Tibial nerve (tissue), 4 donors: Measurements from ENCODE around the gene GCK. TPM values are rescaled to one million over a fixed set of nuclear protein-coding genes. Genes with fewer than 3 reads are reported as not detected.

Experiments
- DNase-seq, 2 donors: peaks; one replicate each; pipeline ENCODE4 v3.0.0-alpha.2; 2019; ENCODE audit warnings: low spot score in 2 of 2
- H3K27ac ChIP-seq, 4 donors: fragments of 200-600 bp; sonication (generic) in 3 of 4; one replicate each; pipeline ENCODE4 v1.5.1; 2017 to 2019; ENCODE audit warnings: mild to moderate bottlenecking in 1 of 4
- H3K27me3 ChIP-seq, 2 donors: fragments of 200-600 bp; sonication (generic) in 1 of 2; one replicate each; pipeline versions ENCODE4 v1.5.1 to v1.6.0; 2017 to 2019
- H3K36me3 ChIP-seq, 3 donors: fragments of 200-600 bp; sonication (generic); one replicate each; pipeline ENCODE4 v1.5.1; 2018 to 2019
- H3K4me1 ChIP-seq, 4 donors: fragments of 200-600 bp; sonication (generic) in 3 of 4; one replicate each; pipeline ENCODE4 v1.5.1; 2017 to 2019
- H3K4me3 ChIP-seq, 4 donors: fragments of 200-600 bp; sonication (generic) in 3 of 4; one replicate each; pipeline ENCODE4 v1.5.1; 2017 to 2019; ENCODE audit warnings: mild to moderate bottlenecking in 1 of 4, moderate library complexity in 1 of 4
- H3K9me3 ChIP-seq, 4 donors: fragments of 200-600 bp; sonication (generic) in 3 of 4; one replicate each; pipeline ENCODE4 v1.5.1; 2017 to 2019
- EP300 ChIP-seq, 2 donors: sonication (generic); formaldehyde crosslinking; IDR thresholded peaks; one replicate each; pipeline ENCODE4 v1.6.1; 2017; ENCODE audit warnings: antibody characterized with exemption in 2 of 2, mild to moderate bottlenecking in 1 of 2
- POLR2A ChIP-seq, 2 donors: fragments of 450-650 bp; IDR thresholded peaks; one replicate each; pipeline ENCODE4 v1.6.1; 2017; ENCODE audit warnings: antibody characterized with exemption in 2 of 2, mild to moderate bottlenecking in 2 of 2, moderate library complexity in 2 of 2
- WGBS, 2 donors: methylation state at CpG; one replicate each; pipeline ENCODE4 v1.1.5; 2018; 5-methylcytosine and 5-hydroxymethylcytosine counted together
- total RNA-seq, 4 donors: library from RNA; depleted of rRNA; stranded (reverse); fragments of >200 nt; gene quantifications; one replicate each; pipeline ENCODE4 v1.1.0, GENCODE V29; 2016
- TF ChIP-seq, protein P1 (sequence below), 5 experiments: fragments of 200-600 bp in 3 of 5; fragments of 450-650 bp in 2 of 5; sonication (generic) in 3 of 5; IDR thresholded peaks; one replicate each; pipeline ENCODE4 v1.5.1; 2016 to 2019; ENCODE audit warnings: antibody characterized with exemption in 5 of 5, mild to moderate bottlenecking in 3 of 5, moderate library complexity in 2 of 5

The GCK gene
- total RNA-seq, 4 donors from 2014 or later = 2.3 to 3.0 (median 2.4) TPM; not detected in 1

DNA sequence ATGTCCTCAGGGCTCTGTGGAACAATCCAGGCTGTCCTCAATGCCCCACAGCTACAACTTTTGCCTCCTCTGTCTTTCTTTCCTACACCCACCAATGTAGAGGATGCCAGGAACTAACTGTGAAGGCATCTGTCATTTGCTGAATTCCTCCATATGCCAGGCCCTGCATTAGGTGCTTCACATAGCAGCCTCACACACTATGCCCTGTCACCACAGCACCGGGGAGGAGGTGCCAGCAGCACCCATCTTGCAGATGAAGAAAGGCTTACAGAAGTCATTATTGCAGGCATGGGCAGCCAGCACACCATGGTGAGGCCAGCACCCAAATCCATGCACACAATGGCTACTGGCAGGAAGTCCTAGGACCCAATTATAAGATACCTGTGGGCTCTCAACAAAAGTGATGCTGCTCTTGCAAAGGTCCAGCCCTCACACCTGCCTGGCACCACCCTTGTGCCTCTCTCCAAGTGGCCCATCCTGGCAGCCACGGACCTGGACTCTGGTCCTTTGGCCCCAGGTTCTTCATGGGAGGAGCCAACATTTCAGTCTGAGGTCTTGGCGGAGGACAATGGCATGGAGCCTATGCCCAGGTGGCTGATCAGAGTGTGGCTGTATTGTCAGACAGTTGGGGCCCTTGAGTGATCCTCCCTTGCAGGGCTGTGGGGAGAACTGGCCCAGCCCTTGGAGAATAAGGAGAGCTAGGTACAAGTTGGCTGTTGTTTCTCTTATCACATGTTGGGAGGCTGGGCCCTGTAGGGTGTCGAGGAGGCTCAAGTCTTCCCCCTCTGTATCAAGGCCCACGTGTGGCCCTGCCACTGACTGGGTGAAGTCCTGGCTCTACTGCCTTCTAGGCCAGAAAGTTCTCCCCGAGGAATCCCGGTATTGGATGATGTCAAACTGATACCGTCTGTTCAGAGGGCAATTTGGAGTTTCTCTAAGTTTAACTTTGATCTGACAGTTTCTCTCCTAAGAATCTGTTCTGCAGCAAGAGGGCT lies 33.8 kb downstream of the GCK start:
- WGBS, 2 donors = 82 to 85% methylated on average over 8 of the region's 8 CpGs
- no peaks in the 10 kb centered on the region for H3K27me3 ChIP-seq
- H3K36me3 ChIP-seq = no peaks in the 10 kb centered on the region
- no peak overlapping the region for H3K4me3 ChIP-seq
- no peak for DNase-seq
- no peaks in the 10 kb centered on the region for H3K9me3 ChIP-seq
- H3K4me1 ChIP-seq = no peaks in the 10 kb centered on the region
- TF ChIP-seq EP300 (IDR thresholded peaks at IDR 0.05) (no peak), POLR2A (IDR thresholded peaks at IDR 0.05) (no peak)
- no peak overlapping the region for H3K27ac ChIP-seq

DNA sequence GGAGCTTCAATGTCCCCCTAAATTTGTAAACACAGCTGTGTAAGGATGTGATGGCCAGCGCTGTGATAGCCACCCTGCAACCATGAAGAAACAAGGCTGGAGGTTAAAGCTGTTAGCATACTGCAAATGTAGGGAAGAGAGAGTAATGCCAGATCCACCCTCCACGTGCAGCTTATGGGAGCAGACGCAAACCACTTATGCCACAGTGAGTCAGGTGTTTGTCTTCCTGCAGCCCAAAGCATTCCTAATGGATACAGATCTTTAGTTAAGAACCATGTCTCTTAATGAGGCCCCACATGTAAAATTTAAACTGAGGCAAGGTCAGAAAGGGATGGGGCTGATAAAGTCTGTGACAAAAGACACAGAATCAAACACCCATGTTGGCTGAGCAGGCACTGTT lies 34.5 kb downstream of the GCK start:
- WGBS, 2 donors = 75 to 77% methylated on average over 3 of the region's 3 CpGs
- Histone ChIP-seq H3K9me3 (no peaks in the 10 kb centered on the region), H3K4me3 (no peak overlapping the region), H3K4me1 (no peaks in the 10 kb centered on the region), H3K36me3 (no peaks in the 10 kb centered on the region), H3K27me3 (no peaks in the 10 kb centered on the region), H3K27ac (no peak overlapping the region)
- TF ChIP-seq EP300 (IDR thresholded peaks at IDR 0.05) (no peak), POLR2A (IDR thresholded peaks at IDR 0.05) (no peak)
- TF ChIP-seq, protein P1, sequence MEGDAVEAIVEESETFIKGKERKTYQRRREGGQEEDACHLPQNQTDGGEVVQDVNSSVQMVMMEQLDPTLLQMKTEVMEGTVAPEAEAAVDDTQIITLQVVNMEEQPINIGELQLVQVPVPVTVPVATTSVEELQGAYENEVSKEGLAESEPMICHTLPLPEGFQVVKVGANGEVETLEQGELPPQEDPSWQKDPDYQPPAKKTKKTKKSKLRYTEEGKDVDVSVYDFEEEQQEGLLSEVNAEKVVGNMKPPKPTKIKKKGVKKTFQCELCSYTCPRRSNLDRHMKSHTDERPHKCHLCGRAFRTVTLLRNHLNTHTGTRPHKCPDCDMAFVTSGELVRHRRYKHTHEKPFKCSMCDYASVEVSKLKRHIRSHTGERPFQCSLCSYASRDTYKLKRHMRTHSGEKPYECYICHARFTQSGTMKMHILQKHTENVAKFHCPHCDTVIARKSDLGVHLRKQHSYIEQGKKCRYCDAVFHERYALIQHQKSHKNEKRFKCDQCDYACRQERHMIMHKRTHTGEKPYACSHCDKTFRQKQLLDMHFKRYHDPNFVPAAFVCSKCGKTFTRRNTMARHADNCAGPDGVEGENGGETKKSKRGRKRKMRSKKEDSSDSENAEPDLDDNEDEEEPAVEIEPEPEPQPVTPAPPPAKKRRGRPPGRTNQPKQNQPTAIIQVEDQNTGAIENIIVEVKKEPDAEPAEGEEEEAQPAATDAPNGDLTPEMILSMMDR (IDR thresholded peaks at IDR 0.05) = no peak
- no peak for DNase-seq

DNA sequence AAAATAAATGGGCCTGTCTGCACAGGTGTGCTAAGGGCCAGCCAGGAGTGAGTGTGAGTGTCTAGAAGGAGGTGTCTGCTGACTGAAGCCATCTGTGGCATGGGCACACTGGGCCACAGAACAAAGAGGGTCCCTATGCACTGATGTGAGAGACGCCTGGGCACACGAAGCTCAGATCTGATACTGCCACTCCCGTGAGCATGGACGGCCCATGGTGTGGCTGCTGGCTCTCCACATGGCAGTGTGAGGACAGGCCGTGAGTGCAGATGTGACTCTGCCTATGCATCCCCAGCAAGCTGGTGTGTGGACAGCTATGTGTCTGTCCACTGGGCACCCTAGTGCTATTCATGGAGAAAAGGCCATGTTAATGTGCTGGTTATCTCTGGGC lies 35.3 kb downstream of the GCK start:
- no peaks in the 10 kb centered on the region for H3K27me3 ChIP-seq
- no peak for TF ChIP-seq POLR2A (IDR thresholded peaks at IDR 0.05)
- no peak for TF ChIP-seq EP300 (IDR thresholded peaks at IDR 0.05)
- TF ChIP-seq, protein P1 (IDR thresholded peaks at IDR 0.05) = no peak
- DNase-seq = no peak
- H3K9me3 ChIP-seq = no peaks in the 10 kb centered on the region
- no peak overlapping the region for H3K4me3 ChIP-seq
- WGBS, 2 donors = 84 to 85% methylated on average over 4 to 5 of the region's 5 CpGs
- no peaks in the 10 kb centered on the region for H3K36me3 ChIP-seq
- no peaks in the 10 kb centered on the region for H3K4me1 ChIP-seq
- H3K27ac ChIP-seq = no peak overlapping the region

DNA sequence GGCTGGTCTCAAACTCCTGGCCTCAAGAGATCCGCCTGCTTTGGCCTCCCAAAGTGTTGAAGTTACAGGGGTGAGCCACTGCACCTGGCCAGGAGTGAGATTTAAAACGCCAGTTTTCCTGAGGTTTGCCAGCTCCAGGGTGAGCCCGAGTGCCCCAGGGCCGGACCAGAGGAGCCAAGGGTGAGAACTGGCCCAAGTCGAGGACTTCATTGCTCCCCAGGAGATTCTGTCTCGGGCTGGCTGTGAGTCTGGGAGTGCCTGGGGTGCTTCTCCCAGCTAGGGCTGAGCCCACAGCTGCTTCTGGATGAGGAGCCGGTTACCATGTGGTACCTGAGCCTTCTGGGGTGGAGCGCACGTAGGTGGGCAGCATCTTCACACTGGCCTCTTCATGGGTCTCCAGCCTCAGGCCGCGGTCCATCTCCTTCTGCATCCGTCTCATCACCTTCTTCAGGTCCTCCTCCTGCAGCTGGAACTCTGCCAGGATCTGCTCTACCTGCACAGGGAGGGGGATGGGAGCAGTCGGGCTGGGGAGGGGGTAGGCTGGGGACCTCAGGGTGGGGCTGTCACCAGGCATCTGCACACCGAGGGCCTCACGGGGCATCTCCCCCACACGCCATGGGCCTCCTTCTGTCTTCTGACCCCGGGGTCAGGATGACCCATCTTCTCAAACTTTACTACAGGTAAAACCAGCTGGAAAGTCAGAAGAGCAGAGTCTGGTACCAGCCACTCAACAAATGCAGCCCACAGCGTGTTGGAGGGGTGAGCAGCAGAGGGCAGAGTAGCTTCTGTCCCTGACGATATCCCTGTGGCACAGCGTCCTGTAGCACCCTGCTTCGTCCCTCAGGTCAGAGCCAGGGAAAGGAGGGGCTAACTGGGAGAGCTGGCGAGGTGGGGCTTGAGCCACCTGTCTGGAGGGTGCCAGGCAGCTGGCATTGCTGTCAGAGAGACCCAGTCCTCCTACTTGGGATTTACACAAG lies 36.0 kb downstream of the GCK start:
- Histone ChIP-seq H3K36me3 (no peaks in the 10 kb centered on the region), H3K27ac (no peak overlapping the region), H3K4me3 (no peak overlapping the region), H3K27me3 (no peaks in the 10 kb centered on the region), H3K9me3 (no peaks in the 10 kb centered on the region), H3K4me1 (no peaks in the 10 kb centered on the region)
- TF ChIP-seq, protein P1 (IDR thresholded peaks at IDR 0.05) = no peak
- TF ChIP-seq EP300 (IDR thresholded peaks at IDR 0.05) (no peak), POLR2A (IDR thresholded peaks at IDR 0.05) (no peak)
- WGBS, 2 donors = 78 to 87% methylated on average over 18 to 22 of the region's 22 CpGs
- no peak for DNase-seq

DNA sequence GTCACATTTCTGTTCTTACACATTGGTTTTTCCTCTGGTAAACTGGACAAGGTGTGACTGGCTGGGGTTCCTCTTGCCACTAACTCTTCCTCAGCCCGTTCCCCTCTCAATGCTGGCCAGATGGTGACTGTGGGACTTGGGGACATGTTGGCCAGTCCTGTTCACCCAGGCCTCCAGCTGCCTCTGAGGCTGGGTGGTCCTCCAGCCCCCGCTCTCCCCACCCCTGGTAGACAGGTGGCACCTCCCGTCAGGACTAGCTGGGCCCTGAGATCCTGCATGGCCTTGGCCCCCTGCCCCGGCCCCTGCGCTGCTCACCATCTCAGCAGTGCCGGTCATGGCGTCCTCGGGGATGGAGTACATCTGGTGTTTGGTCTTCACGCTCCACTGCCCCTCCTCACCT lies 37.3 kb downstream of the GCK start:
- TF ChIP-seq, protein P1 (IDR thresholded peaks at IDR 0.05) = no peak
- no peak for TF ChIP-seq POLR2A (IDR thresholded peaks at IDR 0.05)
- TF ChIP-seq EP300 (IDR thresholded peaks at IDR 0.05) = no peak
- no peaks in the 10 kb centered on the region for H3K27me3 ChIP-seq
- WGBS, 2 donors = 94 to 97% methylated on average over 9 of the region's 9 CpGs
- no peak overlapping the region for H3K4me3 ChIP-seq
- no peaks in the 10 kb centered on the region for H3K9me3 ChIP-seq
- no peak for DNase-seq
- H3K36me3 ChIP-seq = no peaks in the 10 kb centered on the region
- H3K4me1 ChIP-seq = peaks cover 0 to 3% (median 0%) of the 10 kb centered on the region in 4 donors
- H3K27ac ChIP-seq = no peak overlapping the region
